Panc1 (cell line): ENCODE measurements around the gene TOM1. TPM values are rescaled to one million over a fixed set of nuclear protein-coding genes. Genes with fewer than 3 reads are reported as not detected.

ENCODE experiments used
- ATAC-seq: fragments of 200-7000 bp; cut with Tn5 transposase; 2 replicates; pipeline ENCODE4 v1.9.1; 2020; ENCODE audit warnings: mild to moderate bottlenecking, moderate library complexity
- BruUV-seq: library from RNA; stranded (reverse); fragments of 400-500 nt; replicated peaks from 2 replicates; lab custom pipeline; 2021; lab: Mats Ljungman, UMichigan
- CTCF ChIA-PET: fragments of 300-600 bp; sonication (Branson Sonifier 250); formaldehyde crosslinking; loops from one replicate; lab custom pipeline; 2022; ENCODE audit warnings: antibody characterized with exemption; lab: Charles Lee
- POLR2A ChIA-PET: fragments of 300-600 bp; sonication (Branson Sonifier 250); formaldehyde crosslinking; loops from one replicate; lab custom pipeline; 2022; ENCODE audit warnings: antibody characterized with exemption; lab: Charles Lee
- DNase-seq: peaks from one replicate; pipeline ENCODE4 v3.0.0-alpha.2; 2010; ENCODE audit warnings: low read depth, low spot score
- H3K27ac ChIP-seq: 2 replicates; pipeline ENCODE4 v1.5.1; 2011; ENCODE audit warnings: mild to moderate bottlenecking, low read length, inconsistent platforms
- H3K27me3 ChIP-seq: fragments of 200-500 bp; sonication (Bioruptor generic); 2 replicates; pipeline ENCODE4 v1.6.0; 2014; ENCODE audit warnings: low read length, inconsistent platforms; ENCODE audit not compliant: control insufficient read depth, insufficient read depth
- H3K36me3 ChIP-seq: fragments of 200-500 bp; sonication (Bioruptor generic); 2 replicates; pipeline ENCODE4 v1.5.1; 2014; ENCODE audit warnings: inconsistent platforms, mild to moderate bottlenecking, low read length, moderate library complexity; ENCODE audit not compliant: control insufficient read depth, insufficient read depth
- H3K4me1 ChIP-seq: 2 replicates; pipeline ENCODE4 v1.5.1; 2011; ENCODE audit warnings: inconsistent platforms, mild to moderate bottlenecking, low read length, moderate library complexity; ENCODE audit not compliant: control insufficient read depth, insufficient read depth
- H3K4me3 ChIP-seq, 2 experiments: 2 replicates each; pipeline ENCODE4 v1.5.1; 2011 to 2012; ENCODE audit warnings: low read depth in 2 of 2, low read length in 2 of 2, mild to moderate bottlenecking in 2 of 2, inconsistent platforms in 1 of 2, moderate library complexity in 1 of 2
- H3K9me3 ChIP-seq: fragments of 200-500 bp; sonication (Bioruptor generic); 2 replicates; pipeline ENCODE4 v1.5.1; 2014; ENCODE audit warnings: low read depth, mild to moderate bottlenecking, inconsistent platforms, low read length, moderate library complexity; ENCODE audit not compliant: control insufficient read depth, insufficient read depth
- POLR2AphosphoS5 ChIP-seq: IDR thresholded peaks from 2 replicates; pipeline ENCODE4 v1.6.1; 2012; ENCODE audit warnings: mild to moderate bottlenecking, low read depth, low read length, moderate library complexity
- SIN3A ChIP-seq: IDR thresholded peaks from 2 replicates; pipeline ENCODE4 v1.6.1; 2012; ENCODE audit warnings: low read depth, mild to moderate bottlenecking, low read length, moderate library complexity, borderline replicate concordance; ENCODE audit not compliant: insufficient read depth
- TCF7L2 ChIP-seq: IDR thresholded peaks from 2 replicates; pipeline ENCODE4 v1.6.1; 2011; ENCODE audit warnings: mild to moderate bottlenecking, low read depth, low read length, inconsistent platforms
- in situ Hi-C: cut with HindIII; loops from 2 replicates; pipeline ENCODE4 v1.10.0; 2016; ENCODE audit warnings: low sequenced_read_pairs, low pct_unique_long_range_greater_than_20kb
- intact Hi-C: fragments of 100-400 bp; cut with micrococcal nuclease; formaldehyde crosslinking; loops from one replicate; pipeline ENCODE4 v1.10.0; 2022; ENCODE audit not compliant: unreplicated experiment
- total RNA-seq: library from RNA; stranded (reverse); gene quantifications from one replicate; pipeline ENCODE4 v1.2.1, GENCODE V29; 2021; ENCODE audit not compliant: unreplicated experiment
- TF ChIP-seq, protein P1 (sequence below), 2 experiments: IDR thresholded peaks; 2 replicates each; pipeline ENCODE4 v1.6.1; 2011 to 2012; ENCODE audit warnings: low read depth in 2 of 2, control low read depth in 1 of 2, low read length in 1 of 2, mild to moderate bottlenecking in 1 of 2, moderate library complexity in 1 of 2; ENCODE audit not compliant: insufficient read depth in 1 of 2
- TF ChIP-seq, protein P2 (sequence below): fragments of 450-650 bp; IDR thresholded peaks from 2 replicates; pipeline ENCODE4 v1.5.1; 2017; ENCODE audit warnings: mild to moderate bottlenecking

TOM1 gene
- total RNA-seq, 1 experiment from 2014 or later: 32.7 TPM

DNA sequence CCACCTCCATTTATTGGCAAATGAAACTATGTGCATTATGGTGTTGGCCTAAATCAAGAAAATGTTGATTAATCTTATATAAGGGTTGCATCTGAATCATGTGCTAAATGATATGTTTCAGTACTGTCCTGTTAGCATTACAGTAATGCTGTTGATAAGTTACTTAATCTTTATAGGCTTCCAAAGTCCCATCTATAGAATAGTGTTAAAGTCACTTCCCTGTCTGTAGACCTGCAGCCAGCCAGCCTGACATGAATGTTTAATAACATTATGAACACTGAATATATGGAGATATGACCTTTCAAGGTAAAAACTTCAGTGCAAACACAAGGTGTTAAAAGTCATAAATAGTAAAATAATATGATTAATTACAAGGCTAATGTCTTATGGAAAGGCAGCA, 3.6 kb upstream of the TOM1 start:
- H3K36me3 ChIP-seq: peaks cover 7% of the 10 kb centered on the region
- TF ChIP-seq SIN3A: no peak
- TF ChIP-seq, protein P1, sequence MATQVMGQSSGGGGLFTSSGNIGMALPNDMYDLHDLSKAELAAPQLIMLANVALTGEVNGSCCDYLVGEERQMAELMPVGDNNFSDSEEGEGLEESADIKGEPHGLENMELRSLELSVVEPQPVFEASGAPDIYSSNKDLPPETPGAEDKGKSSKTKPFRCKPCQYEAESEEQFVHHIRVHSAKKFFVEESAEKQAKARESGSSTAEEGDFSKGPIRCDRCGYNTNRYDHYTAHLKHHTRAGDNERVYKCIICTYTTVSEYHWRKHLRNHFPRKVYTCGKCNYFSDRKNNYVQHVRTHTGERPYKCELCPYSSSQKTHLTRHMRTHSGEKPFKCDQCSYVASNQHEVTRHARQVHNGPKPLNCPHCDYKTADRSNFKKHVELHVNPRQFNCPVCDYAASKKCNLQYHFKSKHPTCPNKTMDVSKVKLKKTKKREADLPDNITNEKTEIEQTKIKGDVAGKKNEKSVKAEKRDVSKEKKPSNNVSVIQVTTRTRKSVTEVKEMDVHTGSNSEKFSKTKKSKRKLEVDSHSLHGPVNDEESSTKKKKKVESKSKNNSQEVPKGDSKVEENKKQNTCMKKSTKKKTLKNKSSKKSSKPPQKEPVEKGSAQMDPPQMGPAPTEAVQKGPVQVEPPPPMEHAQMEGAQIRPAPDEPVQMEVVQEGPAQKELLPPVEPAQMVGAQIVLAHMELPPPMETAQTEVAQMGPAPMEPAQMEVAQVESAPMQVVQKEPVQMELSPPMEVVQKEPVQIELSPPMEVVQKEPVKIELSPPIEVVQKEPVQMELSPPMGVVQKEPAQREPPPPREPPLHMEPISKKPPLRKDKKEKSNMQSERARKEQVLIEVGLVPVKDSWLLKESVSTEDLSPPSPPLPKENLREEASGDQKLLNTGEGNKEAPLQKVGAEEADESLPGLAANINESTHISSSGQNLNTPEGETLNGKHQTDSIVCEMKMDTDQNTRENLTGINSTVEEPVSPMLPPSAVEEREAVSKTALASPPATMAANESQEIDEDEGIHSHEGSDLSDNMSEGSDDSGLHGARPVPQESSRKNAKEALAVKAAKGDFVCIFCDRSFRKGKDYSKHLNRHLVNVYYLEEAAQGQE (IDR thresholded peaks at IDR 0.05; ENCODE audit: insufficient read depth in 1 of 2, low read depth in 2 of 2, low read length in 1 of 2): no peak
- TF ChIP-seq, protein P2, sequence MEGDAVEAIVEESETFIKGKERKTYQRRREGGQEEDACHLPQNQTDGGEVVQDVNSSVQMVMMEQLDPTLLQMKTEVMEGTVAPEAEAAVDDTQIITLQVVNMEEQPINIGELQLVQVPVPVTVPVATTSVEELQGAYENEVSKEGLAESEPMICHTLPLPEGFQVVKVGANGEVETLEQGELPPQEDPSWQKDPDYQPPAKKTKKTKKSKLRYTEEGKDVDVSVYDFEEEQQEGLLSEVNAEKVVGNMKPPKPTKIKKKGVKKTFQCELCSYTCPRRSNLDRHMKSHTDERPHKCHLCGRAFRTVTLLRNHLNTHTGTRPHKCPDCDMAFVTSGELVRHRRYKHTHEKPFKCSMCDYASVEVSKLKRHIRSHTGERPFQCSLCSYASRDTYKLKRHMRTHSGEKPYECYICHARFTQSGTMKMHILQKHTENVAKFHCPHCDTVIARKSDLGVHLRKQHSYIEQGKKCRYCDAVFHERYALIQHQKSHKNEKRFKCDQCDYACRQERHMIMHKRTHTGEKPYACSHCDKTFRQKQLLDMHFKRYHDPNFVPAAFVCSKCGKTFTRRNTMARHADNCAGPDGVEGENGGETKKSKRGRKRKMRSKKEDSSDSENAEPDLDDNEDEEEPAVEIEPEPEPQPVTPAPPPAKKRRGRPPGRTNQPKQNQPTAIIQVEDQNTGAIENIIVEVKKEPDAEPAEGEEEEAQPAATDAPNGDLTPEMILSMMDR: no peak
- TF ChIP-seq POLR2AphosphoS5: no peak
- no peak for TF ChIP-seq TCF7L2
- no peaks in the 10 kb centered on the region for H3K27me3 ChIP-seq
- intact Hi-C loops: no loop called here
- CTCF ChIA-PET: no interaction called here
- no peaks in the 10 kb centered on the region for H3K9me3 ChIP-seq
- no peak overlapping the region for H3K4me3 ChIP-seq
- DNase-seq: no peak
- BruUV-seq: no TSS peak
- ATAC-seq: no peak
- POLR2A ChIA-PET: no interaction called here
- no peak overlapping the region for H3K27ac ChIP-seq
- in situ Hi-C loops: no loop called here
- H3K4me1 ChIP-seq: peaks cover 7% of the 10 kb centered on the region

DNA sequence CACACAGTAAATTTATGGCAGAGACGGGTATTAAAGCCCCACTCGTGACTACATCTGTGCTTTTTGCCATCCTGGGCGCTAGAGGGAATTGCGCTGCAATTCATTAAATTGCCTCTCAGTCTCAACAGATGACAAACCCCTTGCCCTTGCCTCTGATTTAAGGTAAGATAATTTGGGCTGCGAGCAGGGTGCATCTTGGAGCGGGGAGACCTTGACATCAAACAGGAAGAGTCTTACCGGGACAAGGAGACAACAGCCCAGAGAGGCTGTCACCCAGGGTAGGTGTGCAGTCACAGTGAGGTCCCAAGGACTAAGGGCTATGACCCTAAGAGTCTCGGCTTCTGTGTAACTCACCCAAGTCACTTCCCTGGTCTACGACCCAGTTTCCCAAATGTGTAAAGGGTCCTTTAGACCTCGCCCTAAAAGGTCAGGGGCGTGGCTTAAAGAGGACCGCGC, 449 bp upstream of the TOM1 start:
- TF ChIP-seq, protein P2: no peak
- TF ChIP-seq SIN3A: no peak
- ATAC-seq (peak; percentile 52), DNase-seq (peak; percentile 15)
- intact Hi-C loops: no loop called here
- CTCF ChIA-PET: no interaction called here
- Histone ChIP-seq H3K9me3 (no peaks in the 10 kb centered on the region), H3K4me1 (peaks cover 9% of the 10 kb centered on the region), H3K36me3 (peaks cover 2% of the 10 kb centered on the region; the same call in 1 of the 2 replicates), H3K27ac (peak overlapping the region; percentile 83), H3K27me3 (no peaks in the 10 kb centered on the region), H3K4me3 (peak overlapping the region; percentile 79 to 84)
- POLR2A ChIA-PET: no interaction called here
- TSS peak; percentile 74 for BruUV-seq
- in situ Hi-C loops: no loop called here
